HEK293 (cell line): ENCODE results near the gene RBM19.

Experiments
- CTCF ChIA-PET: fragments of 350-600 bp; formaldehyde crosslinking; extraction: SDS; loops from one replicate; lab custom pipeline; 2021; ENCODE audit warnings: antibody characterized with exemption; lab: Yijun Ruan, JAX
- POLR2A ChIA-PET: fragments of 300-600 bp; formaldehyde crosslinking; extraction: SDS; loops from one replicate; lab custom pipeline; 2020; ENCODE audit warnings: antibody characterized with exemption, inconsistent platforms; lab: Yijun Ruan, JAX
- H3K27ac ChIP-seq: fragments of 200-500 bp; sonication (Bioruptor generic); 2 replicates; pipeline ENCODE4 v1.5.1; 2014; ENCODE audit warnings: low read depth, low read length, control low read depth, inconsistent platforms; ENCODE audit errors: extremely low read depth
- H3K36me3 ChIP-seq, 2 experiments: fragments of 200-500 bp in 1 of 2; sonication (Bioruptor generic) in 1 of 2; 1 replicate in 1 of 2; 2 replicates in 1 of 2; pipeline ENCODE4 v1.5.1; 2014 to 2017; ENCODE audit warnings: inconsistent platforms in 2 of 2, low read length in 2 of 2; ENCODE audit not compliant: control insufficient read depth in 2 of 2, insufficient read depth in 1 of 2
- H3K4me1 ChIP-seq: fragments of 200-500 bp; sonication (Bioruptor generic); 2 replicates; pipeline ENCODE4 v1.5.1; 2014; ENCODE audit warnings: mild to moderate bottlenecking, low read length, inconsistent platforms; ENCODE audit not compliant: control insufficient read depth, insufficient read depth
- H3K4me3 ChIP-seq: 2 replicates; pipeline ENCODE4 v1.5.1; 2011; ENCODE audit warnings: low read depth, mild to moderate bottlenecking, control low read depth, low read length, moderate library complexity
- H3K9me3 ChIP-seq: fragments of 200-500 bp; sonication (Bioruptor generic); 2 replicates; pipeline ENCODE4 v1.5.1; 2014; ENCODE audit warnings: low read depth, low read length, inconsistent platforms; ENCODE audit not compliant: control insufficient read depth, insufficient read depth
- EGR2 ChIP-seq: fragments of 450-650 bp; formaldehyde crosslinking; IDR thresholded peaks from 2 replicates; pipeline ENCODE4 v1.5.1; 2016; ENCODE audit warnings: low read depth, missing biosample characterization, missing genetic modification characterization
- FEZF1 ChIP-seq: fragments of 450-650 bp; formaldehyde crosslinking; IDR thresholded peaks from 2 replicates; pipeline ENCODE4 v1.5.1; 2016; ENCODE audit warnings: missing biosample characterization, missing genetic modification characterization
- GLI2 ChIP-seq: fragments of 450-650 bp; formaldehyde crosslinking; IDR thresholded peaks from 2 replicates; pipeline ENCODE4; 2017; ENCODE audit warnings: missing biosample characterization, missing genetic modification characterization, low read depth, borderline replicate concordance
- IKZF3 ChIP-seq: fragments of 450-650 bp; IDR thresholded peaks from 2 replicates; pipeline ENCODE4 v1.5.0; 2018; ENCODE audit warnings: missing biosample characterization, mild to moderate bottlenecking, missing genetic modification characterization, moderate library complexity
- KLF1 ChIP-seq: fragments of 450-650 bp; formaldehyde crosslinking; IDR thresholded peaks from 2 replicates; pipeline ENCODE4 v1.5.1; 2016; ENCODE audit warnings: missing biosample characterization, missing genetic modification characterization
- MZF1 ChIP-seq: fragments of 450-650 bp; formaldehyde crosslinking; IDR thresholded peaks from 2 replicates; pipeline ENCODE4 v1.5.1; 2017; ENCODE audit warnings: missing biosample characterization, missing genetic modification characterization, borderline replicate concordance
- PRDM1 ChIP-seq: fragments of 450-650 bp; formaldehyde crosslinking; IDR thresholded peaks from 2 replicates; pipeline ENCODE4; 2016; ENCODE audit warnings: missing biosample characterization, missing genetic modification characterization
- REPIN1 ChIP-seq: fragments of 450-650 bp; formaldehyde crosslinking; IDR thresholded peaks from 2 replicates; pipeline ENCODE4 v1.5.1; 2017; ENCODE audit warnings: missing biosample characterization, missing genetic modification characterization, low read depth
- TRIM28 ChIP-seq: IDR thresholded peaks from 2 replicates; pipeline ENCODE4 v1.6.1; 2011; ENCODE audit warnings: low read length, control low read depth, borderline replicate concordance
- YY2 ChIP-seq: fragments of 450-650 bp; formaldehyde crosslinking; IDR thresholded peaks from 2 replicates; pipeline ENCODE4 v1.5.1; 2016; ENCODE audit warnings: missing biosample characterization, missing genetic modification characterization
- ZIC2 ChIP-seq: fragments of 450-650 bp; formaldehyde crosslinking; IDR thresholded peaks from 2 replicates; pipeline ENCODE4 v1.5.1; 2016; ENCODE audit warnings: missing biosample characterization, missing genetic modification characterization
- ZNF223 ChIP-seq: fragments of 450-650 bp; formaldehyde crosslinking; IDR thresholded peaks from 2 replicates; pipeline ENCODE4 v1.5.1; 2016; ENCODE audit warnings: missing biosample characterization, missing genetic modification characterization
- ZNF335 ChIP-seq: fragments of 450-650 bp; formaldehyde crosslinking; conservative IDR thresholded peaks from 2 replicates; pipeline ENCODE4 v1.5.1; 2016; ENCODE audit warnings: missing biosample characterization, missing genetic modification characterization
- ZNF473 ChIP-seq: fragments of 450-650 bp; formaldehyde crosslinking; IDR thresholded peaks from 2 replicates; pipeline ENCODE4 v1.5.1; 2017; ENCODE audit warnings: missing biosample characterization, missing genetic modification characterization
- ZNF701 ChIP-seq: fragments of 450-650 bp; formaldehyde crosslinking; IDR thresholded peaks from 2 replicates; pipeline ENCODE4 v1.5.1; 2016; ENCODE audit warnings: missing biosample characterization, missing genetic modification characterization
- ZNF707 ChIP-seq: fragments of 450-650 bp; formaldehyde crosslinking; IDR thresholded peaks from 2 replicates; pipeline ENCODE4 v1.5.1; 2016; ENCODE audit warnings: missing biosample characterization, missing genetic modification characterization
- ZNF776 ChIP-seq: fragments of 450-650 bp; formaldehyde crosslinking; IDR thresholded peaks from 2 replicates; pipeline ENCODE4 v1.5.0; 2017; ENCODE audit warnings: missing biosample characterization, missing genetic modification characterization, borderline replicate concordance
- ZNF792 ChIP-seq: fragments of 450-650 bp; formaldehyde crosslinking; IDR thresholded peaks from 2 replicates; pipeline ENCODE4 v1.5.1; 2016; ENCODE audit warnings: missing biosample characterization, missing genetic modification characterization
- TF ChIP-seq, protein P1 (sequence below): fragments of 450-650 bp; IDR thresholded peaks from 2 replicates; pipeline ENCODE4 v1.5.1; 2018; ENCODE audit warnings: missing biosample characterization, missing genetic modification characterization
- TF ChIP-seq, protein P2 (sequence below): fragments of 450-650 bp; formaldehyde crosslinking; IDR thresholded peaks from 2 replicates; pipeline ENCODE4 v1.5.1; 2016; ENCODE audit warnings: missing biosample characterization, missing genetic modification characterization
- TF ChIP-seq, protein P3 (sequence below): fragments of 450-650 bp; formaldehyde crosslinking; IDR thresholded peaks from 2 replicates; pipeline ENCODE4 v1.5.1; 2016; ENCODE audit warnings: missing biosample characterization, missing genetic modification characterization, borderline replicate concordance
- TF ChIP-seq, protein P4 (sequence below): fragments of 450-650 bp; formaldehyde crosslinking; IDR thresholded peaks from 2 replicates; pipeline ENCODE4 v1.5.1; 2017; ENCODE audit warnings: missing biosample characterization, mild to moderate bottlenecking, missing genetic modification characterization, moderate library complexity

Gene RBM19

DNA sequence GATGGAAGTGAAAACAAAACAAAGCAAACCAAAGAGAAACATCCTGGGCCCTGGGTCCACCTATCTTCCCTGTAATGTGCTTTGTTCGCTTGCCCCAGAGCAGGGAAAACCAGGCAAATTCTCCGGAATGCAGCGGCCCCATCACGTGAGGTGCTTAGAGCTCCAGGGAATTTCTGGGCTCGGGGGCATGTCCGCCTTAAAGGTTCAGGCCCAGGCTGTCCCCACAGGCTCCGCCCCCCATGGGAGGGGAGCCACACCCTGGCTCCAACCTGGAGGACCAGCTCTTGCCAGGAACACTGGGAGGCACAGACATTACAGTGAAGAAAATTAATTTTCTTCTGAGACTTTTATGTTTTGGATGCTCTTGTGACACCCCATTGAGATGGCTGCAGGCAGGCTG, 69.9 kb downstream of the RBM19 start (continued):
- TF ChIP-seq, protein P1, sequence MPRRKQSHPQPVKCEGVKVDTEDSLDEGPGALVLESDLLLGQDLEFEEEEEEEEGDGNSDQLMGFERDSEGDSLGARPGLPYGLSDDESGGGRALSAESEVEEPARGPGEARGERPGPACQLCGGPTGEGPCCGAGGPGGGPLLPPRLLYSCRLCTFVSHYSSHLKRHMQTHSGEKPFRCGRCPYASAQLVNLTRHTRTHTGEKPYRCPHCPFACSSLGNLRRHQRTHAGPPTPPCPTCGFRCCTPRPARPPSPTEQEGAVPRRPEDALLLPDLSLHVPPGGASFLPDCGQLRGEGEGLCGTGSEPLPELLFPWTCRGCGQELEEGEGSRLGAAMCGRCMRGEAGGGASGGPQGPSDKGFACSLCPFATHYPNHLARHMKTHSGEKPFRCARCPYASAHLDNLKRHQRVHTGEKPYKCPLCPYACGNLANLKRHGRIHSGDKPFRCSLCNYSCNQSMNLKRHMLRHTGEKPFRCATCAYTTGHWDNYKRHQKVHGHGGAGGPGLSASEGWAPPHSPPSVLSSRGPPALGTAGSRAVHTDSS, result no peak

DNA sequence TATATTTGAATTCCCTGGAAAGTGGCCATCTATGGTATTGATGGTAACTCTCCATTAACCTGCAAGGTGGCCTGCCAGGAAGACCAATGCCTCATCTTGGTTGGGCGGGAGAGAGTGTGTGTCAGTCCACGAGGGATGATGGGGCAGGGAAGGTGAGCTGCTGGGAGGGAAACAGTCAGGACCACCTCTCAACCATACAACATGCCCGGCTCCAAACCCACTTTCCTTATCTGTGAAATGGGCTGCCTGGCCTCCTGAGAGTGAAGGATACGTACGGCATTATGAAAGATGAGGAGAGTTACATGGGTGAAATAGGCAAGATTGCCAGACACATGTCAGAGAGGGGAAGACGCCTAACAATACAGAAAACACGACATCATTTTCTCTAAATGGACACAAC, 70.9 kb downstream of the RBM19 start:
- CTCF ChIA-PET, result no interaction called here

DNA sequence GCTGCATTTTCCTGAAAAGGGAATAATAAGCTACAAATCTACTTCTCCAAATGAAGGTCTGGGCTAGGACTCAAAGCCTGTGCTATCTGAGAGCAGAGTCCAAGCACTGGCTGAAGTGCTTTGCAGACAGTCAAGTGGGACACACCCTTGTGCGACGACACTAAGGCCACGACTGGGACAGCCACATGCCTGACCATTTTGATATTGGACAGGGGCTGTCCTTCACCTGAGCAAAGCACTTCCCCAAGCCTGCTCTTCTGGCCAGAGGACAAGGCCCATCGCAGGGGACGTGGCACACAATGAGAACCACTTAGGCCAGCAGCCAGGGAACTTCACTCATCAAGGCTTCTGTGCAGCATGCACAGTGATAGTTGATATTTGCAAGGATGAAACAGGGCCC, 71.4 kb downstream of the RBM19 start:
- ChIA-PET CTCF (no interaction called here), POLR2A (no interaction called here)
- Histone ChIP-seq H3K4me3 (no peak overlapping the region), H3K36me3 (no peaks in the 10 kb centered on the region), H3K4me1 (no peaks in the 10 kb centered on the region), H3K27ac (no peak overlapping the region), H3K9me3 (no peaks in the 10 kb centered on the region)
- TF ChIP-seq GLI2 (tag by site-specific recombination) (no peak), ZNF473 (tag by site-specific recombination) (no peak), ZNF335 (no peak), YY2 (tag by site-specific recombination) (no peak), ZNF792 (tag by site-specific recombination) (no peak), REPIN1 (tag by site-specific recombination) (no peak), TRIM28 (no peak), ZNF776 (tag by site-specific recombination) (no peak), EGR2 (no peak), ZNF223 (tag by site-specific recombination) (no peak), ZNF701 (tag by site-specific recombination) (no peak), IKZF3 (tag by site-specific recombination) (no peak), ZNF707 (tag by site-specific recombination) (no peak), KLF1 (tag by site-specific recombination) (no peak), MZF1 (no peak), FEZF1 (tag by site-specific recombination) (no peak), PRDM1 (no peak)
- TF ChIP-seq, protein P2, sequence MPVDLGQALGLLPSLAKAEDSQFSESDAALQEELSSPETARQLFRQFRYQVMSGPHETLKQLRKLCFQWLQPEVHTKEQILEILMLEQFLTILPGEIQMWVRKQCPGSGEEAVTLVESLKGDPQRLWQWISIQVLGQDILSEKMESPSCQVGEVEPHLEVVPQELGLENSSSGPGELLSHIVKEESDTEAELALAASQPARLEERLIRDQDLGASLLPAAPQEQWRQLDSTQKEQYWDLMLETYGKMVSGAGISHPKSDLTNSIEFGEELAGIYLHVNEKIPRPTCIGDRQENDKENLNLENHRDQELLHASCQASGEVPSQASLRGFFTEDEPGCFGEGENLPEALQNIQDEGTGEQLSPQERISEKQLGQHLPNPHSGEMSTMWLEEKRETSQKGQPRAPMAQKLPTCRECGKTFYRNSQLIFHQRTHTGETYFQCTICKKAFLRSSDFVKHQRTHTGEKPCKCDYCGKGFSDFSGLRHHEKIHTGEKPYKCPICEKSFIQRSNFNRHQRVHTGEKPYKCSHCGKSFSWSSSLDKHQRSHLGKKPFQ (tag by site-specific recombination), result no peak
- TF ChIP-seq, all 188 proteins: peak for 0

More for the DNA sequence above, 70.9 kb downstream of the RBM19 start:
- POLR2A ChIA-PET, result no interaction called here
- Histone ChIP-seq H3K36me3 (no peaks in the 10 kb centered on the region), H3K4me1 (no peaks in the 10 kb centered on the region), H3K4me3 (no peak overlapping the region), H3K9me3 (no peaks in the 10 kb centered on the region), H3K27ac (no peak overlapping the region)
- TF ChIP-seq, protein P3, sequence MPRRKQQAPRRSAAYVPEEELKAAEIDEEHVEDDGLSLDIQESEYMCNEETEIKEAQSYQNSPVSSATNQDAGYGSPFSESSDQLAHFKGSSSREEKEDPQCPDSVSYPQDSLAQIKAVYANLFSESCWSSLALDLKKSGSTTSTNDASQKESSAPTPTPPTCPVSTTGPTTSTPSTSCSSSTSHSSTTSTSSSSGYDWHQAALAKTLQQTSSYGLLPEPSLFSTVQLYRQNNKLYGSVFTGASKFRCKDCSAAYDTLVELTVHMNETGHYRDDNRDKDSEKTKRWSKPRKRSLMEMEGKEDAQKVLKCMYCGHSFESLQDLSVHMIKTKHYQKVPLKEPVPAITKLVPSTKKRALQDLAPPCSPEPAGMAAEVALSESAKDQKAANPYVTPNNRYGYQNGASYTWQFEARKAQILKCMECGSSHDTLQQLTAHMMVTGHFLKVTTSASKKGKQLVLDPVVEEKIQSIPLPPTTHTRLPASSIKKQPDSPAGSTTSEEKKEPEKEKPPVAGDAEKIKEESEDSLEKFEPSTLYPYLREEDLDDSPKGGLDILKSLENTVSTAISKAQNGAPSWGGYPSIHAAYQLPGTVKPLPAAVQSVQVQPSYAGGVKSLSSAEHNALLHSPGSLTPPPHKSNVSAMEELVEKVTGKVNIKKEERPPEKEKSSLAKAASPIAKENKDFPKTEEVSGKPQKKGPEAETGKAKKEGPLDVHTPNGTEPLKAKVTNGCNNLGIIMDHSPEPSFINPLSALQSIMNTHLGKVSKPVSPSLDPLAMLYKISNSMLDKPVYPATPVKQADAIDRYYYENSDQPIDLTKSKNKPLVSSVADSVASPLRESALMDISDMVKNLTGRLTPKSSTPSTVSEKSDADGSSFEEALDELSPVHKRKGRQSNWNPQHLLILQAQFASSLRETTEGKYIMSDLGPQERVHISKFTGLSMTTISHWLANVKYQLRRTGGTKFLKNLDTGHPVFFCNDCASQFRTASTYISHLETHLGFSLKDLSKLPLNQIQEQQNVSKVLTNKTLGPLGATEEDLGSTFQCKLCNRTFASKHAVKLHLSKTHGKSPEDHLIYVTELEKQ (tag by site-specific recombination), result no peak
- no peak for TF ChIP-seq ZIC2 (tag by site-specific recombination)
- no peak for TF ChIP-seq ZNF701 (tag by site-specific recombination)
- TF ChIP-seq, protein P4, sequence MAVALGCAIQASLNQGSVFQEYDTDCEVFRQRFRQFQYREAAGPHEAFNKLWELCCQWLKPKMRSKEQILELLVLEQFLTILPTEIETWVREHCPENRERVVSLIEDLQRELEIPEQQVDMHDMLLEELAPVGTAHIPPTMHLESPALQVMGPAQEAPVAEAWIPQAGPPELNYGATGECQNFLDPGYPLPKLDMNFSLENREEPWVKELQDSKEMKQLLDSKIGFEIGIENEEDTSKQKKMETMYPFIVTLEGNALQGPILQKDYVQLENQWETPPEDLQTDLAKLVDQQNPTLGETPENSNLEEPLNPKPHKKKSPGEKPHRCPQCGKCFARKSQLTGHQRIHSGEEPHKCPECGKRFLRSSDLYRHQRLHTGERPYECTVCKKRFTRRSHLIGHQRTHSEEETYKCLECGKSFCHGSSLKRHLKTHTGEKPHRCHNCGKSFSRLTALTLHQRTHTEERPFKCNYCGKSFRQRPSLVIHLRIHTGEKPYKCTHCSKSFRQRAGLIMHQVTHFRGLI (tag by site-specific recombination), result no peak
